HG03457 (cell line): ENCODE results near the gene NPM1.

Experiments
- ATAC-seq: cut with Tn5 transposase; IDR thresholded peaks from one replicate; pipeline ENCODE4 v1.9.1; 2021; ENCODE audit warnings: moderate number of reproducible peaks; ENCODE audit not compliant: unreplicated experiment

NPM1 gene

GRCh38 chr5:171447226-171447625, 59.6 kb downstream of the NPM1 start:
- no peak for ATAC-seq

- ATAC-seq = no peak
Observed at GRCh38 chr5:171449426-171449825, 61.8 kb downstream of the NPM1 start.

- ATAC-seq = no peak
Observed at GRCh38 chr5:171450423-171451331, 63.0 kb downstream of the NPM1 start.

GRCh38 chr5:171451421-171451820, 63.8 kb downstream of the NPM1 start:
- ATAC-seq = no peak

GRCh38 chr5:171453056-171453725, 65.5 kb downstream of the NPM1 start:
- ATAC-seq = no peak

- no peak for ATAC-seq
Observed at GRCh38 chr5:171453988-171454387, 66.3 kb downstream of the NPM1 start.

- ATAC-seq = no peak
Observed at GRCh38 chr5:171454549-171454948, 66.9 kb downstream of the NPM1 start.

GRCh38 chr5:171455522-171455921, 67.9 kb downstream of the NPM1 start:
- no peak for ATAC-seq

- ATAC-seq = no peak
Observed at GRCh38 chr5:171457208-171457981, 69.7 kb downstream of the NPM1 start.

GRCh38 chr5:171459839-171460238, 72.2 kb downstream of the NPM1 start:
- ATAC-seq = no peak
